ENCODE measurements around the gene C1QTNF9B.

C1QTNF9B gene

DNA sequence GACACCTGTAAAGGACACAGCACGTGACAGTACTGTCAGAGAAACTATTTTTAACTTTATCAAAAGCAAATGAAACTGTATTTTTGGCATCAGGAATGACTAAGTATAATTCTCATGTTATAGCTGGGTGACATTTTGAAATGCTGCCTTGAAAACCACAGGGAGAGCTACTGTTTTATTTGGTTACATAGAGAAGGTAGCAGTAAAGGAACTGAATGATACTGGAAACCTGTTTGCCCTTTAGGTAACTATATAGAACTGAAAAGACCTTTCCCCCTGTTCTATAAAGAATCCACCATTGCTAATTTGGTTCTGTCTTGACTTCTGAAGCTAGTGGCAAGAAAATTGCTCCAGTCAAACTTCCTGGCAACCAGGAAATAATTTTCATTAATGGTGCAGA lies 47.2 kb downstream of the C1QTNF9B start:
- Histone ChIP-seq H3K4me2 (ENCODE audit: low read length) (no peak overlapping the region), H3K9me2 (replicated peaks; ENCODE audit: control insufficient read depth, low read length) (no peaks in the 10 kb centered on the region), H3K4me1 (ENCODE audit: control insufficient read depth, low read length) (peaks cover 21% of the 10 kb centered on the region), H3F3A (ENCODE audit: control insufficient read depth, insufficient read depth) (no peaks in the 10 kb centered on the region), H3K4me3 (ENCODE audit: low read length) (no peak overlapping the region), H3K9me3 (ENCODE audit: control insufficient read depth, insufficient read depth, low read length) (no peaks in the 10 kb centered on the region), H4K20me1 (ENCODE audit: control insufficient read depth, insufficient read depth, low read depth, low read length) (peaks cover 9% of the 10 kb centered on the region; the same call in 1 of the 2 replicates), H3K27me3 (ENCODE audit: control insufficient read depth, low read length) (peaks cover 22% of the 10 kb centered on the region), H3K79me2 (ENCODE audit: control insufficient read depth, low read length) (no peaks in the 10 kb centered on the region), H3K36me3 (ENCODE audit: control insufficient read depth, low read length) (no peaks in the 10 kb centered on the region), H3K27ac (ENCODE audit: low read depth, low read length) (no peak overlapping the region)
- TF ChIP-seq, protein P1, sequence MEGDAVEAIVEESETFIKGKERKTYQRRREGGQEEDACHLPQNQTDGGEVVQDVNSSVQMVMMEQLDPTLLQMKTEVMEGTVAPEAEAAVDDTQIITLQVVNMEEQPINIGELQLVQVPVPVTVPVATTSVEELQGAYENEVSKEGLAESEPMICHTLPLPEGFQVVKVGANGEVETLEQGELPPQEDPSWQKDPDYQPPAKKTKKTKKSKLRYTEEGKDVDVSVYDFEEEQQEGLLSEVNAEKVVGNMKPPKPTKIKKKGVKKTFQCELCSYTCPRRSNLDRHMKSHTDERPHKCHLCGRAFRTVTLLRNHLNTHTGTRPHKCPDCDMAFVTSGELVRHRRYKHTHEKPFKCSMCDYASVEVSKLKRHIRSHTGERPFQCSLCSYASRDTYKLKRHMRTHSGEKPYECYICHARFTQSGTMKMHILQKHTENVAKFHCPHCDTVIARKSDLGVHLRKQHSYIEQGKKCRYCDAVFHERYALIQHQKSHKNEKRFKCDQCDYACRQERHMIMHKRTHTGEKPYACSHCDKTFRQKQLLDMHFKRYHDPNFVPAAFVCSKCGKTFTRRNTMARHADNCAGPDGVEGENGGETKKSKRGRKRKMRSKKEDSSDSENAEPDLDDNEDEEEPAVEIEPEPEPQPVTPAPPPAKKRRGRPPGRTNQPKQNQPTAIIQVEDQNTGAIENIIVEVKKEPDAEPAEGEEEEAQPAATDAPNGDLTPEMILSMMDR (IDR thresholded peaks at IDR 0.05; ENCODE audit: low read depth, low read length, poor library complexity, severe bottlenecking) = no peak
- no peak for TF ChIP-seq EZH2phosphoT487 (IDR thresholded peaks at IDR 0.05; ENCODE audit: borderline replicate concordance, low read length)

DNA sequence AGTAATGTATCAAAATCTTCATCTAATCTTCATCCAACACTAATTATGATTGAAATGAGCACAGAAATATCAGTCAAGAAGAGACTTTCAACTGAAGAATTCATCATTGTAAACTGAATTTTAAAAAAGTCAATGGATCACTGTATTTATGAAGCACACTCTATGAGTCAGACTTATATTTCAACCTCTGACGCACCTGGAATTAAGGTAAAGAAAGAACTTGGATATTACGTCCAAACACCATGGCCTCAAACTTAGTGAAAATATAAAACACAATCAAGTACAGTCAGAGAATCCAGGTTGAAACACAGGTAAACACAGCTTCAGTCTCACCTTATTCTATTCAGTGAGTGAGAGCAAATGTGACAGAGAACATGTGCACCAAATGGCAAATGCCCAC lies 47.6 kb downstream of the C1QTNF9B start:
- Histone ChIP-seq H3K27me3 (ENCODE audit: control insufficient read depth, low read length) (peaks cover 22% of the 10 kb centered on the region), H3K4me1 (ENCODE audit: control insufficient read depth, low read length) (peaks cover 21% of the 10 kb centered on the region), H3K36me3 (ENCODE audit: control insufficient read depth, low read length) (no peaks in the 10 kb centered on the region), H3K27ac (ENCODE audit: low read depth, low read length) (no peak overlapping the region), H3K4me3 (ENCODE audit: low read length) (no peak overlapping the region), H3F3A (ENCODE audit: control insufficient read depth, insufficient read depth) (no peaks in the 10 kb centered on the region), H4K20me1 (ENCODE audit: control insufficient read depth, insufficient read depth, low read depth, low read length) (peaks cover 9% of the 10 kb centered on the region; the same call in 1 of the 2 replicates), H3K9me3 (ENCODE audit: control insufficient read depth, insufficient read depth, low read length) (no peaks in the 10 kb centered on the region), H3K79me2 (ENCODE audit: control insufficient read depth, low read length) (no peaks in the 10 kb centered on the region), H3K9me2 (replicated peaks; ENCODE audit: control insufficient read depth, low read length) (no peaks in the 10 kb centered on the region), H3K4me2 (ENCODE audit: low read length) (no peak overlapping the region)
- TF ChIP-seq, protein P1 (IDR thresholded peaks at IDR 0.05; ENCODE audit: low read depth, low read length, poor library complexity, severe bottlenecking) = no peak
- no peak for TF ChIP-seq EZH2phosphoT487 (IDR thresholded peaks at IDR 0.05; ENCODE audit: borderline replicate concordance, low read length)

DNA sequence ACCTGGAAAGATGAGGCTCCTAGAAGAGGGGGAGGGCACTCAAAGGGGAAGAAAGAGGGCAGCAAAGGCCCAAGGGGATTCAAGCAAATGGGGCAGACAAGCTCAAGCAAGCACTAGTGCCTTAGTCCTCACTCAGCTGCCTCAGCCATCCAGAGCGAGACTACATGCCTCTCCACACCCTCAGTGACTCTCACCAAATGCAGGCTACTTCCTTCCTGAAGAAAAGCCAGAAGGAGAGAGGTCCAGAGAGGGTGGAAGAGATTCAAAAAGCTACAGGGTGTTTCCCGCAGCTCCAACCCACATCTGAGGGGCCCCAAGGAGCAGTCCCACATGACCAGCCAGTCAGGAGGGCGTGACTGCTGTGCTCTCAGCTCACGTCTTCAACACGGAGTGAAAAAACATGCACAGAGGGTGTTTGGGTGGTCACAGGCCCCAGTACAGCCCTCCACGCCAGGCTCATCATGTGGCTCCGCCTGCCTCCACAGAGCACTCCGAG lies 48.6 kb downstream of the C1QTNF9B start:
- TF ChIP-seq, protein P1 (IDR thresholded peaks at IDR 0.05; ENCODE audit: low read depth, low read length, poor library complexity, severe bottlenecking) = no peak
- TF ChIP-seq EZH2phosphoT487 (IDR thresholded peaks at IDR 0.05; ENCODE audit: borderline replicate concordance, low read length) = no peak
- no peaks in the 10 kb centered on the region for H3K9me2 ChIP-seq (replicated peaks; ENCODE audit: control insufficient read depth, low read length)
- H3K27me3 ChIP-seq (ENCODE audit: control insufficient read depth, low read length) = peaks cover 22% of the 10 kb centered on the region
- H3K36me3 ChIP-seq (ENCODE audit: control insufficient read depth, low read length) = no peaks in the 10 kb centered on the region
- no peak overlapping the region for H3K27ac ChIP-seq (ENCODE audit: low read depth, low read length)
- no peaks in the 10 kb centered on the region for H3F3A ChIP-seq (ENCODE audit: control insufficient read depth, insufficient read depth)
- no peaks in the 10 kb centered on the region for H3K9me3 ChIP-seq (ENCODE audit: control insufficient read depth, insufficient read depth, low read length)
- peaks cover 14% of the 10 kb centered on the region; the same call in 1 of the 2 replicates for H4K20me1 ChIP-seq (ENCODE audit: control insufficient read depth, insufficient read depth, low read depth, low read length)
- no peak overlapping the region for H3K4me3 ChIP-seq (ENCODE audit: low read length)
- H3K4me1 ChIP-seq (ENCODE audit: control insufficient read depth, low read length) = peaks cover 21% of the 10 kb centered on the region
- no peak overlapping the region for H3K4me2 ChIP-seq (ENCODE audit: low read length)
- no peaks in the 10 kb centered on the region for H3K79me2 ChIP-seq (ENCODE audit: control insufficient read depth, low read length)

Measured in DOHH2 (cell line).